HEK293 (cell line): ENCODE measurements around the gene ESR1.

Experiments used
- CTCF ChIA-PET: fragments of 350-600 bp; formaldehyde crosslinking; extraction: SDS; loops from one replicate; lab custom pipeline; 2021; ENCODE audit warnings: antibody characterized with exemption; lab: Yijun Ruan, JAX
- POLR2A ChIA-PET: fragments of 300-600 bp; formaldehyde crosslinking; extraction: SDS; loops from one replicate; lab custom pipeline; 2020; ENCODE audit warnings: antibody characterized with exemption, inconsistent platforms; lab: Yijun Ruan, JAX
- H3K27ac ChIP-seq: fragments of 200-500 bp; sonication (Bioruptor generic); 2 replicates; pipeline ENCODE4 v1.5.1; 2014; ENCODE audit warnings: low read depth, low read length, control low read depth, inconsistent platforms; ENCODE audit errors: extremely low read depth
- H3K36me3 ChIP-seq, 2 experiments: fragments of 200-500 bp in 1 of 2; sonication (Bioruptor generic) in 1 of 2; 1 replicate in 1 of 2; 2 replicates in 1 of 2; pipeline ENCODE4 v1.5.1; 2014 to 2017; ENCODE audit warnings: inconsistent platforms in 2 of 2, low read length in 2 of 2; ENCODE audit not compliant: control insufficient read depth in 2 of 2, insufficient read depth in 1 of 2
- H3K4me1 ChIP-seq: fragments of 200-500 bp; sonication (Bioruptor generic); 2 replicates; pipeline ENCODE4 v1.5.1; 2014; ENCODE audit warnings: mild to moderate bottlenecking, low read length, inconsistent platforms; ENCODE audit not compliant: control insufficient read depth, insufficient read depth
- H3K4me3 ChIP-seq: 2 replicates; pipeline ENCODE4 v1.5.1; 2011; ENCODE audit warnings: low read depth, mild to moderate bottlenecking, control low read depth, low read length, moderate library complexity
- H3K9me3 ChIP-seq: fragments of 200-500 bp; sonication (Bioruptor generic); 2 replicates; pipeline ENCODE4 v1.5.1; 2014; ENCODE audit warnings: low read depth, low read length, inconsistent platforms; ENCODE audit not compliant: control insufficient read depth, insufficient read depth
- BCL11A ChIP-seq: fragments of 450-650 bp; formaldehyde crosslinking; IDR thresholded peaks from 2 replicates; pipeline ENCODE4 v1.5.1; 2016; ENCODE audit warnings: low read depth, missing biosample characterization, missing genetic modification characterization
- EGR2 ChIP-seq: fragments of 450-650 bp; formaldehyde crosslinking; IDR thresholded peaks from 2 replicates; pipeline ENCODE4 v1.5.1; 2016; ENCODE audit warnings: low read depth, missing biosample characterization, missing genetic modification characterization
- GFI1B ChIP-seq: fragments of 450-650 bp; formaldehyde crosslinking; IDR thresholded peaks from 2 replicates; pipeline ENCODE4 v1.5.1; 2016; ENCODE audit warnings: missing biosample characterization, missing genetic modification characterization
- GLI2 ChIP-seq: fragments of 450-650 bp; formaldehyde crosslinking; IDR thresholded peaks from 2 replicates; pipeline ENCODE4; 2017; ENCODE audit warnings: missing biosample characterization, missing genetic modification characterization, low read depth, borderline replicate concordance
- HOXD13 ChIP-seq: sonication (generic); formaldehyde crosslinking; IDR thresholded peaks from 2 replicates; pipeline ENCODE4 v1.8.0; 2022; ENCODE audit warnings: missing genetic modification reagents, borderline replicate concordance
- MZF1 ChIP-seq: fragments of 450-650 bp; formaldehyde crosslinking; IDR thresholded peaks from 2 replicates; pipeline ENCODE4 v1.5.1; 2017; ENCODE audit warnings: missing biosample characterization, missing genetic modification characterization, borderline replicate concordance
- REPIN1 ChIP-seq: fragments of 450-650 bp; formaldehyde crosslinking; IDR thresholded peaks from 2 replicates; pipeline ENCODE4 v1.5.1; 2017; ENCODE audit warnings: missing biosample characterization, missing genetic modification characterization, low read depth
- ZFHX2 ChIP-seq: fragments of 450-650 bp; formaldehyde crosslinking; conservative IDR thresholded peaks from 2 replicates; pipeline ENCODE4 v1.5.1; 2016; ENCODE audit warnings: missing biosample characterization, missing genetic modification characterization
- ZNF140 ChIP-seq: fragments of 450-650 bp; formaldehyde crosslinking; IDR thresholded peaks from 2 replicates; pipeline ENCODE4 v1.5.1; 2016; ENCODE audit warnings: missing biosample characterization, missing genetic modification characterization
- ZNF157 ChIP-seq: fragments of 450-650 bp; formaldehyde crosslinking; IDR thresholded peaks from 2 replicates; pipeline ENCODE4 v1.5.1; 2016; ENCODE audit warnings: missing biosample characterization, missing genetic modification characterization
- ZNF174 ChIP-seq: fragments of 450-650 bp; formaldehyde crosslinking; IDR thresholded peaks from 2 replicates; pipeline ENCODE4 v1.5.0; 2017; ENCODE audit warnings: missing biosample characterization, mild to moderate bottlenecking, missing genetic modification characterization
- ZNF292 ChIP-seq: fragments of 450-650 bp; formaldehyde crosslinking; IDR thresholded peaks from 2 replicates; pipeline ENCODE4 v1.5.1; 2016; ENCODE audit warnings: low read depth, missing biosample characterization, missing genetic modification characterization, borderline replicate concordance
- ZNF302 ChIP-seq: fragments of 450-650 bp; formaldehyde crosslinking; IDR thresholded peaks from 2 replicates; pipeline ENCODE4 v1.5.1; 2016; ENCODE audit warnings: missing biosample characterization, missing genetic modification characterization, low read depth
- ZNF335 ChIP-seq: fragments of 450-650 bp; formaldehyde crosslinking; conservative IDR thresholded peaks from 2 replicates; pipeline ENCODE4 v1.5.1; 2016; ENCODE audit warnings: missing biosample characterization, missing genetic modification characterization
- ZNF341 ChIP-seq: fragments of 450-650 bp; formaldehyde crosslinking; IDR thresholded peaks from 2 replicates; pipeline ENCODE4; 2016; ENCODE audit warnings: low read depth, missing biosample characterization, missing genetic modification characterization
- ZNF621 ChIP-seq: fragments of 450-650 bp; formaldehyde crosslinking; IDR thresholded peaks from 2 replicates; pipeline ENCODE4 v1.5.1; 2017; ENCODE audit warnings: missing biosample characterization, missing genetic modification characterization
- ZNF624 ChIP-seq: fragments of 450-650 bp; formaldehyde crosslinking; IDR thresholded peaks from 2 replicates; pipeline ENCODE4 v1.5.1; 2017; ENCODE audit warnings: missing biosample characterization, missing genetic modification characterization
- TF ChIP-seq, protein P1 (sequence below): fragments of 450-650 bp; formaldehyde crosslinking; IDR thresholded peaks from 2 replicates; pipeline ENCODE4 v1.5.1; 2017; ENCODE audit warnings: missing biosample characterization, missing genetic modification characterization
- TF ChIP-seq, protein P2 (sequence below): fragments of 450-650 bp; formaldehyde crosslinking; IDR thresholded peaks from 2 replicates; pipeline ENCODE4; 2016; ENCODE audit warnings: missing biosample characterization, missing genetic modification characterization
- TF ChIP-seq, protein P3 (sequence below): fragments of 450-650 bp; formaldehyde crosslinking; IDR thresholded peaks from 2 replicates; pipeline ENCODE4 v1.5.1; 2017; ENCODE audit warnings: missing biosample characterization, missing genetic modification characterization
- TF ChIP-seq, protein P4 (sequence below): fragments of 450-650 bp; formaldehyde crosslinking; IDR thresholded peaks from 2 replicates; pipeline ENCODE4 v1.5.1; 2016; ENCODE audit warnings: missing biosample characterization, missing genetic modification characterization

Gene ESR1

GRCh38 chr6:152001408-152001807 lies 193.9 kb downstream of the ESR1 start:
- Histone ChIP-seq H3K27ac (no peak overlapping the region), H3K36me3 (no peaks in the 10 kb centered on the region), H3K9me3 (no peaks in the 10 kb centered on the region), H3K4me3 (no peak overlapping the region), H3K4me1 (no peaks in the 10 kb centered on the region)
- POLR2A ChIA-PET, result no interaction called here
- CTCF ChIA-PET, result no interaction called here
- TF ChIP-seq ZNF341, result no peak
- TF ChIP-seq ZNF174 (tag by site-specific recombination), result no peak
- TF ChIP-seq ZNF157, result no peak
- TF ChIP-seq GFI1B (tag by site-specific recombination), result no peak
- TF ChIP-seq ZNF140 (tag by site-specific recombination), result no peak
- TF ChIP-seq, protein P1, sequence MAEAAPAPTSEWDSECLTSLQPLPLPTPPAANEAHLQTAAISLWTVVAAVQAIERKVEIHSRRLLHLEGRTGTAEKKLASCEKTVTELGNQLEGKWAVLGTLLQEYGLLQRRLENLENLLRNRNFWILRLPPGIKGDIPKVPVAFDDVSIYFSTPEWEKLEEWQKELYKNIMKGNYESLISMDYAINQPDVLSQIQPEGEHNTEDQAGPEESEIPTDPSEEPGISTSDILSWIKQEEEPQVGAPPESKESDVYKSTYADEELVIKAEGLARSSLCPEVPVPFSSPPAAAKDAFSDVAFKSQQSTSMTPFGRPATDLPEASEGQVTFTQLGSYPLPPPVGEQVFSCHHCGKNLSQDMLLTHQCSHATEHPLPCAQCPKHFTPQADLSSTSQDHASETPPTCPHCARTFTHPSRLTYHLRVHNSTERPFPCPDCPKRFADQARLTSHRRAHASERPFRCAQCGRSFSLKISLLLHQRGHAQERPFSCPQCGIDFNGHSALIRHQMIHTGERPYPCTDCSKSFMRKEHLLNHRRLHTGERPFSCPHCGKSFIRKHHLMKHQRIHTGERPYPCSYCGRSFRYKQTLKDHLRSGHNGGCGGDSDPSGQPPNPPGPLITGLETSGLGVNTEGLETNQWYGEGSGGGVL (tag by site-specific recombination), result no peak
- no peak for TF ChIP-seq ZNF621 (tag by site-specific recombination)

GRCh38 chr6:152002306-152002705 lies 194.8 kb downstream of the ESR1 start:
- Histone ChIP-seq H3K4me1 (no peaks in the 10 kb centered on the region), H3K4me3 (no peak overlapping the region), H3K9me3 (no peaks in the 10 kb centered on the region), H3K36me3 (no peaks in the 10 kb centered on the region), H3K27ac (no peak overlapping the region)
- CTCF ChIA-PET, result no interaction called here
- TF ChIP-seq HOXD13 (CRISPR knock-in tag) (no peak), ZNF292 (tag by site-specific recombination) (no peak), MZF1 (tag by site-specific recombination) (no peak), ZNF624 (no peak), ZFHX2 (tag by site-specific recombination) (no peak), BCL11A (tag by site-specific recombination) (no peak), GLI2 (tag by site-specific recombination) (no peak), REPIN1 (no peak), ZNF341 (no peak), ZNF335 (tag by site-specific recombination) (no peak), ZNF302 (no peak), EGR2 (tag by site-specific recombination) (no peak)
- TF ChIP-seq, protein P2, sequence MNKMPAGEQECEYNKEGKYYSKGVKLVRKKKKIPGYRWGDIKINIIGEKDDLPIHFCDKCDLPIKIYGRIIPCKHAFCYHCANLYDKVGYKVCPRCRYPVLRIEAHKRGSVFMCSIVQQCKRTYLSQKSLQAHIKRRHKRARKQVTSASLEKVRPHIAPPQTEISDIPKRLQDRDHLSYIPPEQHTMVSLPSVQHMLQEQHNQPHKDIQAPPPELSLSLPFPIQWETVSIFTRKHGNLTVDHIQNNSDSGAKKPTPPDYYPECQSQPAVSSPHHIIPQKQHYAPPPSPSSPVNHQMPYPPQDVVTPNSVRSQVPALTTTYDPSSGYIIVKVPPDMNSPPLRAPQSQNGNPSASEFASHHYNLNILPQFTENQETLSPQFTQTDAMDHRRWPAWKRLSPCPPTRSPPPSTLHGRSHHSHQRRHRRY, result no peak
- TF ChIP-seq, protein P3, sequence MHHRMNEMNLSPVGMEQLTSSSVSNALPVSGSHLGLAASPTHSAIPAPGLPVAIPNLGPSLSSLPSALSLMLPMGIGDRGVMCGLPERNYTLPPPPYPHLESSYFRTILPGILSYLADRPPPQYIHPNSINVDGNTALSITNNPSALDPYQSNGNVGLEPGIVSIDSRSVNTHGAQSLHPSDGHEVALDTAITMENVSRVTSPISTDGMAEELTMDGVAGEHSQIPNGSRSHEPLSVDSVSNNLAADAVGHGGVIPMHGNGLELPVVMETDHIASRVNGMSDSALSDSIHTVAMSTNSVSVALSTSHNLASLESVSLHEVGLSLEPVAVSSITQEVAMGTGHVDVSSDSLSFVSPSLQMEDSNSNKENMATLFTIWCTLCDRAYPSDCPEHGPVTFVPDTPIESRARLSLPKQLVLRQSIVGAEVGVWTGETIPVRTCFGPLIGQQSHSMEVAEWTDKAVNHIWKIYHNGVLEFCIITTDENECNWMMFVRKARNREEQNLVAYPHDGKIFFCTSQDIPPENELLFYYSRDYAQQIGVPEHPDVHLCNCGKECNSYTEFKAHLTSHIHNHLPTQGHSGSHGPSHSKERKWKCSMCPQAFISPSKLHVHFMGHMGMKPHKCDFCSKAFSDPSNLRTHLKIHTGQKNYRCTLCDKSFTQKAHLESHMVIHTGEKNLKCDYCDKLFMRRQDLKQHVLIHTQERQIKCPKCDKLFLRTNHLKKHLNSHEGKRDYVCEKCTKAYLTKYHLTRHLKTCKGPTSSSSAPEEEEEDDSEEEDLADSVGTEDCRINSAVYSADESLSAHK (tag by site-specific recombination), result no peak
- TF ChIP-seq, protein P4, sequence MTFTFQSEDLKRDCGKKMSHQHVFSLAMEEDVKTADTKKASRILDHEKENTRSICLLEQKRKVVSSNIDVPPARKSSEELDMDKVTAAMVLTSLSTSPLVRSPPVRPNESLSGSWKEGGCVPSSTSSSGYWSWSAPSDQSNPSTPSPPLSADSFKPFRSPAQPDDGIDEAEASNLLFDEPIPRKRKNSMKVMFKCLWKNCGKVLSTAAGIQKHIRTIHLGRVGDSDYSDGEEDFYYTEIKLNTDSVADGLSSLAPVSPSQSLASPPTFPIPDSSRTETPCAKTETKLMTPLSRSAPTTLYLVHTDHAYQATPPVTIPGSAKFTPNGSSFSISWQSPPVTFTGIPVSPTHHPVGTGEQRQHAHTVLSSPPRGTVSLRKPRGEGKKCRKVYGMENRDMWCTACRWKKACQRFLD (tag by site-specific recombination), result no peak
- POLR2A ChIA-PET, result no interaction called here
